H1 (cell line): ENCODE results near the gene SLC27A2. TPM values are rescaled to one million over a fixed set of nuclear protein-coding genes. Genes with fewer than 3 reads are reported as not detected.

Experiments used
- CTCF ChIA-PET: fragments of 300-600 bp; sonication (Branson Sonifier 250); formaldehyde crosslinking; loops from one replicate; lab custom pipeline; 2021; ENCODE audit not compliant: partially characterized antibody; lab: Charles Lee
- POLR2A ChIA-PET: fragments of 300-600 bp; sonication (Branson Sonifier 250); formaldehyde crosslinking; loops from one replicate; lab custom pipeline; 2021; ENCODE audit warnings: inconsistent platforms; ENCODE audit not compliant: partially characterized antibody; lab: Charles Lee
- DNase-seq, 2 experiments: peaks; one replicate each; pipeline versions ENCODE4 v3.0.0 to v3.0.0-alpha.2; 2010 to 2022; ENCODE audit warnings: low spot score in 2 of 2, low read depth in 1 of 2, mixed read lengths in 1 of 2
- FAIRE-seq: peaks from 2 replicates; lab custom pipeline; 2011; peaks lifted over from hg19 to GRCh38; lab: Jason Lieb, UNC
- H2AFZ ChIP-seq: 2 replicates; pipeline ENCODE4 v1.8.1; 2012; ENCODE audit warnings: low read length, inconsistent platforms
- H2AK5ac ChIP-seq: 2 replicates; pipeline ENCODE4 v1.6.1; 2013; ENCODE audit warnings: low read depth, low read length
- H2BK120ac ChIP-seq: replicated peaks from 2 replicates; pipeline ENCODE3; 2013; ENCODE audit warnings: low read depth, low read length, inconsistent platforms
- H2BK12ac ChIP-seq: 2 replicates; pipeline ENCODE4 v1.6.1; 2013; ENCODE audit warnings: low read depth, low read length
- H2BK15ac ChIP-seq: 2 replicates; pipeline ENCODE4 v1.6.1; 2013; ENCODE audit warnings: low read length
- H2BK20ac ChIP-seq: 2 replicates; pipeline ENCODE4 v1.6.1; 2013; ENCODE audit warnings: low read length
- H2BK5ac ChIP-seq: 2 replicates; pipeline ENCODE4 v1.6.1; 2013; ENCODE audit warnings: low read depth, low read length
- H3K14ac ChIP-seq: 2 replicates; pipeline ENCODE4 v1.6.1; 2013; ENCODE audit warnings: inconsistent platforms; ENCODE audit not compliant: insufficient read length
- H3K18ac ChIP-seq: 2 replicates; pipeline ENCODE4 v1.6.1; 2013; ENCODE audit warnings: low read length; ENCODE audit errors: extremely low read depth
- H3K23ac ChIP-seq: 2 replicates; pipeline ENCODE4 v1.6.1; 2013; ENCODE audit warnings: inconsistent platforms; ENCODE audit not compliant: insufficient read length
- H3K23me2 ChIP-seq: 2 replicates; pipeline ENCODE4 v1.6.1; 2013; ENCODE audit warnings: low read depth, low read length
- H3K27ac ChIP-seq: 2 replicates; pipeline ENCODE4 v1.6.1; 2011; ENCODE audit warnings: low read depth, low read length, inconsistent platforms
- H3K27me3 ChIP-seq, 4 experiments: replicated peaks in 1 of 4; 1 replicate in 1 of 4; 2 replicates in 3 of 4; pipeline versions ENCODE4 v1.6.1 to v1.8.1; 2011 to 2013; ENCODE audit warnings: low read length in 3 of 4, mild to moderate bottlenecking in 3 of 4, inconsistent platforms in 2 of 4, mixed read lengths in 2 of 4, moderate library complexity in 1 of 4; ENCODE audit not compliant: control insufficient read depth in 3 of 4, insufficient read depth in 3 of 4; ENCODE audit errors: extremely low read depth in 1 of 4
- H3K36me3 ChIP-seq, 4 experiments: 2 replicates each; pipeline versions ENCODE4 v1.6.1 to v1.8.1; 2011 to 2013; ENCODE audit warnings: mild to moderate bottlenecking in 4 of 4, low read length in 3 of 4, moderate library complexity in 2 of 4, control low read depth in 1 of 4, inconsistent platforms in 1 of 4; ENCODE audit not compliant: insufficient read depth in 4 of 4, control insufficient read depth in 2 of 4
- H3K4ac ChIP-seq: replicated peaks from 2 replicates; pipeline ENCODE3; 2013; ENCODE audit warnings: low read length, low read depth, mixed read lengths, inconsistent platforms; ENCODE audit not compliant: insufficient read length
- H3K4me1 ChIP-seq, 4 experiments: replicated peaks in 1 of 4; 1 replicate in 1 of 4; 2 replicates in 3 of 4; pipeline versions ENCODE4 v1.6.1 to v1.8.1; 2011 to 2013; ENCODE audit warnings: low read length in 3 of 4, inconsistent platforms in 2 of 4, mixed read lengths in 1 of 4; ENCODE audit not compliant: insufficient read depth in 4 of 4, control insufficient read depth in 3 of 4
- H3K4me2 ChIP-seq, 2 experiments: 2 replicates each; pipeline versions ENCODE4 v1.6.1 to v1.8.1; 2011 to 2013; ENCODE audit warnings: low read depth in 2 of 2, low read length in 2 of 2, control low read depth in 1 of 2, inconsistent platforms in 1 of 2, mild to moderate bottlenecking in 1 of 2; ENCODE audit not compliant: insufficient read depth in 1 of 2
- H3K4me3 ChIP-seq, 4 experiments: fragments of 200-600, 300-600 bp in 1 of 4; sonication (generic), shearing (Covaris generic), sonication (Bioruptor Twin) in 1 of 4; 2 replicates each; pipeline versions ENCODE4 v1.5.1 to v1.8.1; 2011 to 2016; ENCODE audit warnings: low read length in 4 of 4, low read depth in 3 of 4, control low read depth in 2 of 4, inconsistent platforms in 2 of 4, mild to moderate bottlenecking in 2 of 4, mixed read lengths in 1 of 4, moderate library complexity in 1 of 4; ENCODE audit not compliant: insufficient read depth in 2 of 4; ENCODE audit errors: extremely low read depth in 1 of 4
- H3K56ac ChIP-seq: replicated peaks from 2 replicates; pipeline ENCODE3; 2013; ENCODE audit warnings: low read depth, mild to moderate bottlenecking, mixed read lengths, low read length, inconsistent platforms; ENCODE audit not compliant: insufficient read length
- H3K79me1 ChIP-seq: 2 replicates; pipeline ENCODE4 v1.6.1; 2013; ENCODE audit warnings: low read depth, low read length, control low read depth
- H3K79me2 ChIP-seq, 2 experiments: 2 replicates each; pipeline versions ENCODE4 v1.6.1 to v1.8.1; 2012 to 2013; ENCODE audit warnings: low read length in 2 of 2, mild to moderate bottlenecking in 2 of 2, inconsistent platforms in 1 of 2; ENCODE audit not compliant: insufficient read depth in 2 of 2, control insufficient read depth in 1 of 2
- H3K9ac ChIP-seq, 4 experiments: replicated peaks in 1 of 4; 1 replicate in 1 of 4; 2 replicates in 3 of 4; pipeline versions ENCODE4 v1.6.1 to v1.8.1; 2011 to 2013; ENCODE audit warnings: low read depth in 3 of 4, low read length in 3 of 4, control low read depth in 2 of 4, mild to moderate bottlenecking in 2 of 4, moderate library complexity in 2 of 4, inconsistent platforms in 1 of 4; ENCODE audit errors: extremely low read depth in 1 of 4
- H3K9me3 ChIP-seq, 2 experiments: 2 replicates each; pipeline versions ENCODE4 v1.6.1 to v1.8.1; 2012 to 2013; ENCODE audit warnings: mild to moderate bottlenecking in 2 of 2, moderate library complexity in 2 of 2, control low read depth in 1 of 2, inconsistent platforms in 1 of 2, low read depth in 1 of 2, low read length in 1 of 2, mixed read lengths in 1 of 2; ENCODE audit not compliant: insufficient read depth in 2 of 2
- H4K20me1 ChIP-seq, 2 experiments: replicated peaks in 1 of 2; 2 replicates each; pipeline versions ENCODE3 to v1.8.1; 2011 to 2013; ENCODE audit warnings: inconsistent platforms in 2 of 2, low read length in 2 of 2, mild to moderate bottlenecking in 1 of 2; ENCODE audit not compliant: insufficient read depth in 2 of 2, control insufficient read depth in 1 of 2
- H4K5ac ChIP-seq: 2 replicates; pipeline ENCODE4 v1.6.1; 2013; ENCODE audit warnings: low read length, low read depth, mixed read lengths, inconsistent platforms; ENCODE audit not compliant: insufficient read length
- H4K8ac ChIP-seq: 2 replicates; pipeline ENCODE4 v1.8.0; 2013; ENCODE audit warnings: mild to moderate bottlenecking, moderate library complexity, low read length, inconsistent platforms; ENCODE audit not compliant: insufficient read depth; ENCODE audit errors: extremely low read depth
- H4K91ac ChIP-seq: replicated peaks from 2 replicates; pipeline ENCODE3; 2013; ENCODE audit warnings: low read length, mixed read lengths, inconsistent platforms; ENCODE audit not compliant: insufficient read length
- BCL11A ChIP-seq, 2 experiments: IDR thresholded peaks; one replicate each; pipeline ENCODE4 v1.6.1; 2011; ENCODE audit warnings: low read depth in 2 of 2, low read length in 2 of 2, mild to moderate bottlenecking in 2 of 2
- CEBPB ChIP-seq: IDR thresholded peaks from 2 replicates; pipeline ENCODE4 v1.6.1; 2012; ENCODE audit warnings: low read depth, low read length
- EZH2 ChIP-seq: fragments of 200-600 bp; sonication (generic); IDR thresholded peaks from 2 replicates; pipeline ENCODE4 v1.7.1; 2012; ENCODE audit warnings: low read depth, mild to moderate bottlenecking, moderate library complexity, low read length, inconsistent platforms; ENCODE audit not compliant: severe bottlenecking
- GABPA ChIP-seq: IDR thresholded peaks from 2 replicates; pipeline ENCODE4 v1.6.1; 2011; ENCODE audit warnings: mild to moderate bottlenecking, low read length, moderate library complexity, borderline replicate concordance; ENCODE audit not compliant: insufficient read depth
- RXRA ChIP-seq: IDR thresholded peaks from 2 replicates; pipeline ENCODE4 v1.6.1; 2011; ENCODE audit warnings: low read depth, mild to moderate bottlenecking, low read length, moderate library complexity; ENCODE audit not compliant: insufficient read depth
- SIN3A ChIP-seq, 2 experiments: IDR thresholded peaks in 1 of 2; conservative IDR thresholded peaks in 1 of 2; 2 replicates each; pipeline ENCODE4 v1.6.1; 2011 to 2012; ENCODE audit warnings: low read length in 2 of 2, improper control_type of control experiment in 1 of 2, low read depth in 1 of 2, mild to moderate bottlenecking in 1 of 2
- whole genome bisulfite sequencing, 2 experiments: shearing (Covaris generic) in 1 of 2; methylation state at CpG; one replicate each; pipeline versions ENCODE4 v1.1.6 to v1.1.7; 2013 to 2015; ENCODE audit warnings: low lambda C conversion rate in 2 of 2, mixed read lengths in 2 of 2, inconsistent platforms in 1 of 2, low coverage in 1 of 2, missing lambda C conversion rate in 1 of 2; ENCODE audit not compliant: insufficient replicate concordance in 2 of 2, insufficient coverage in 1 of 2, insufficient read length in 1 of 2; ENCODE audit errors: extremely low coverage in 1 of 2, missing lambda C conversion rate in 1 of 2; 5-methylcytosine and 5-hydroxymethylcytosine counted together
- polyA plus RNA-seq, 7 experiments: library from polyadenylated mRNA; depleted of rRNA in 3 of 7; stranded (reverse) in 5 of 7; unstranded in 2 of 7; fragments of >200 nt in 5 of 7; fragments of 200-250 nt in 2 of 7; gene quantifications; 1 replicate in 5 of 7; 2 replicates in 1 of 7; 4 replicates in 1 of 7; pipeline versions ENCODE4 v1.2.1 to v1.2.3, GENCODE V29; 2011 to 2013; ENCODE audit warnings: missing spikeins in 2 of 7, mixed read lengths in 2 of 7
- total RNA-seq: library from RNA; stranded (reverse); fragmentation: NEBNext Ultra II Directional; extraction: Animal tissue kit (Norgen Biotek cat#: 25700); gene quantifications from 2 replicates; pipeline ENCODE4 v1.2.1, GENCODE V29; 2021
- TF ChIP-seq, protein P1 (sequence below): IDR thresholded peaks from 2 replicates; pipeline ENCODE4 v1.6.1; 2011; ENCODE audit warnings: low read length, improper control_type of control experiment

Gene SLC27A2
- total and polyA plus RNA-seq, 2 of the 8 experiments (the other 6 are each of a cell fraction or from before 2014, with no cell fraction given): 5.6 to 5.8 TPM

DNA sequence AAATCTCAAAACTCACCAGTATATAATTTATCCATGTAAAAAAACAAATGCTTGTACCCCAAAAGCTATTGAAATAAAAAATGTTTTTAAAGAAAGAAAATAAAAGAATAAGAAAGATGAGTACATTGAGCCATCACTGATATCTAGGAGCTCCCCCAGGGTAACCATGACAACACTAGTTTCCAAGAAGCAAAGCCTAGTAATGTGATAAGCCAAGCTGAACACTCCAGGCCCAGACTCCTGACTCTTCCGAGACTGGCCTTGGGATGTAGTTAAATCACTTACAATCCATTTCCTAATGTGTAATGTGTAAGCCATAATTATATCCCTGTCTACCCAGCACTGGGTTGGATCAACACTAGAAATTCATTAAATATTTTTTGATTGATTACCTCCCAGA lies 41.9 kb upstream of the SLC27A2 start:
- Histone ChIP-seq H2AFZ (no peak overlapping the region), H4K5ac (no peak overlapping the region), H2BK12ac (no peak overlapping the region)
- TF ChIP-seq, protein P1, sequence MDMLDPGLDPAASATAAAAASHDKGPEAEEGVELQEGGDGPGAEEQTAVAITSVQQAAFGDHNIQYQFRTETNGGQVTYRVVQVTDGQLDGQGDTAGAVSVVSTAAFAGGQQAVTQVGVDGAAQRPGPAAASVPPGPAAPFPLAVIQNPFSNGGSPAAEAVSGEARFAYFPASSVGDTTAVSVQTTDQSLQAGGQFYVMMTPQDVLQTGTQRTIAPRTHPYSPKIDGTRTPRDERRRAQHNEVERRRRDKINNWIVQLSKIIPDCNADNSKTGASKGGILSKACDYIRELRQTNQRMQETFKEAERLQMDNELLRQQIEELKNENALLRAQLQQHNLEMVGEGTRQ: no peak
- TF ChIP-seq RXRA (no peak), GABPA (no peak), CEBPB (no peak), BCL11A (IDR thresholded peaks at IDR 0.05; ENCODE audit: low read depth in 2 of 2, low read length in 2 of 2) (no peak), EZH2 (no peak), SIN3A (conservative IDR thresholded peaks at IDR 0.05 in 1 of 2, IDR thresholded peaks at IDR 0.05 in 1 of 2; ENCODE audit: low read depth in 1 of 2, low read length in 2 of 2) (no peak)
- TF ChIP-seq, all 59 proteins: peak for 0
- H3K23me2 ChIP-seq: no peaks in the 10 kb centered on the region
- no peak overlapping the region for H2BK120ac ChIP-seq
- H2BK15ac ChIP-seq: no peak overlapping the region
- ChIA-PET POLR2A (no interaction called here), CTCF (interaction anchor here (1.7 to 3.8 kb wide), 2 partner anchors 25 to 718 kb away, joined by 3 to 12 read pairs; partner anchors contain the start of gene FGF7)
- H2BK5ac ChIP-seq: no peak overlapping the region
- no peaks in the 10 kb centered on the region for H3K79me1 ChIP-seq
- no peak overlapping the region for H3K4me3 ChIP-seq
- H3K23ac ChIP-seq: no peak overlapping the region
- H3K27ac ChIP-seq: no peak overlapping the region
- DNase-seq: no peak
- no peak overlapping the region for H3K9ac ChIP-seq
- H4K20me1 ChIP-seq: no peaks in the 10 kb centered on the region
- H4K8ac ChIP-seq: no peak overlapping the region
- no peaks in the 10 kb centered on the region for H3K9me3 ChIP-seq
- H3K27me3 ChIP-seq: no peaks in the 10 kb centered on the region
- FAIRE-seq: no peak
- H3K36me3 ChIP-seq: no peaks in the 10 kb centered on the region
- no peak overlapping the region for H4K91ac ChIP-seq
- no peak overlapping the region for H2BK20ac ChIP-seq
- no peak overlapping the region for H3K4me2 ChIP-seq
- H3K14ac ChIP-seq: no peak overlapping the region
- no peak overlapping the region for H3K56ac ChIP-seq
- no peaks in the 10 kb centered on the region for H3K79me2 ChIP-seq
- no peak overlapping the region for H2AK5ac ChIP-seq
- 5% methylated on average over 1 of the region's 1 CpG; no CpG with 5 or more reads in 1 of the 2 experiments for WGBS, 2 experiments
- H3K4ac ChIP-seq: no peak overlapping the region
- peaks cover 0 to 3% (median 0%) of the 10 kb centered on the region in 4 experiments; a peak in 1 of 7 replicates for H3K4me1 ChIP-seq
- H3K18ac ChIP-seq: no peak overlapping the region
